Activated naive CD4-positive, alpha-beta T cell (primary cell): ENCODE data around the gene MAN1C1.
A peak's percentile ranks its signal among the peaks of the same experiment; 100 is the strongest.
"Not testable (repeated sequence)": the region's sequence is repeated elsewhere in the genome, so short reads cannot be mapped to it uniquely, and the experiment has no call there.

Source experiments
- DNase-seq, 4 experiments: peaks; one replicate each; lab custom pipeline; 2025; lab: John Stamatoyannopoulos, UW

The MAN1C1 gene

GRCh38 chr1:25634896-25635295 lies 18.3 kb downstream of the MAN1C1 start:
- no peak for DNase-seq

DNA sequence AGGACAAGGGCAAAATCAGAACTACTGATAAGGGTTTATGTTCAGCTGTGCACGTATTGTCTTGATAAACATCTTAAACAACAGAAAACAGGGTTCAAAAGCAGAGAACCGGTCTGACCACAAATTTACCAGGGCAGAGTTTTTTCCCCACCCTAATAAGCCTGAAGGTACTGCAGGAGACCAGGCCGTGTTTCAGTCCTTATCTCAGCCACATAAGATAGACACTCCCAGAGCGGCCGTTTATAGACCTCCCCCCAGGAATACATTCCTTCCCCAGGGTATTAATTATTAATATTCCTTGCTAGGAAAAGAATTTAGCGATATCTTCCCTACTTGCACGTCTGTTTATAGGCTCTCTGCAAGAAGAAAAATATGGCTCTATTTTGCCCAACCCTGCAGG lies 19.6 kb downstream of the MAN1C1 start:
- not testable (repeated sequence) for DNase-seq

DNA sequence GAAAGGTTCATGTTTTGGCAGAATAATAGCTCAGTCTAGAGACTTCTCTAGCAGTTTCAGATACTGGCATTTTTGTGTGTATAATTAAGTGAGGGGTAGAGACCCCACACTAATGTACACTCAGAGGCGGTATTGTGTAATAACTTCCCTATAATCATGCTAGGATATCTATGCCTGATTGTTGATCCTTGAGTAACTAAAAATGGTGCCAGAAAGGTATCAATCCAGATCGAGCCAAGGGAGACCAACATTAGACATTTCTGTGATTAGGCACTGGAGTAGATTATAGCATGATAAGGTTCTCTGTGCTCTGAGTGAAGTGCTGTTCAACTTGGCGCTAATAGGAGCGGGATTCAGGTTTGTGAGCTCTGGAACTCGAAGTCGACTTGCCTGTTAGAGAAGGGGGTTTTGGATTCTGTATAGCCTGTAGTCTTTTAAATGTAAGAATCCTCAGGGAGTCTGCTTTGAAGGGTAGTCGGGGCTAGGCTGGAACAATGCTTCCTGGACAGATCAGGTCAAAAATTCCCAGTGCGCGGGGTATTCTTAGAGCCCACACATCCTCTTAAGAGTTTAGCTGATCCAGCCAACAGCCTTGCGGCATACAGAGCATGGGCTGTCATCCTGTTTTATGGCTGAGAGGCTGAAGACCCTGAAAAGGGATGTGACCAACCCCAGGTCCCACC lies 24.2 kb downstream of the MAN1C1 start:
- no peak for DNase-seq

GRCh38 chr1:25641329-25641725 lies 24.7 kb downstream of the MAN1C1 start:
- DNase-seq = no peak

- DNase-seq = no peak
Measured at GRCh38 chr1:25641931-25642573, 25.5 kb downstream of the MAN1C1 start.

DNA sequence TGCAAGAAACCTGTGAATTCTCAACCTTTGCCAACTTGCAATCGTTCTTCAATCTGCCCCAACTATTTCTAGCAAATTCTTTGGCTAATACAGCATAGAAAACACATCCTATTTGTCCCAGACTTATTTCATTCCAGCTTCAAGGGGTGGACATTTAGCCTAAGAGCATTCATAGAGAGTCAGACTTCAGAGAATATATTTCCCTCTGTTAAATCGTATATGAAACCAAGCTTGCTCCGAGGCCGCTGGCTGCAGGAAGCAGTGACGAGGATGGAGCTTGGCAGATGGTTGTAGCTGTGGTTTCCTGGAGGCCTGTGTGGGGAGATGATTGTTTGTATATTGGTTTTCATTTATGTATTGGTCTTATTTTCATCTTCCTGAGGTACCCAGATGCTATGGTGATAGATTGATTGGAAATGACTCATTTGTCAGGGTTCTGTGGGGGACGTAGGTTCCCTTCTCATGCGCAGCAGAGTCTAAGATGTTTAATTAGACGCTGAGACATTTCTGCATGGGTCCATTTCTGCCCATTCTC lies 26.1 kb downstream of the MAN1C1 start:
- DNase-seq = peak in 2 of 4 experiments; percentile 35 to 54

- no peak for DNase-seq
Measured at GRCh38 chr1:25643929-25644328, 27.3 kb downstream of the MAN1C1 start.

DNA sequence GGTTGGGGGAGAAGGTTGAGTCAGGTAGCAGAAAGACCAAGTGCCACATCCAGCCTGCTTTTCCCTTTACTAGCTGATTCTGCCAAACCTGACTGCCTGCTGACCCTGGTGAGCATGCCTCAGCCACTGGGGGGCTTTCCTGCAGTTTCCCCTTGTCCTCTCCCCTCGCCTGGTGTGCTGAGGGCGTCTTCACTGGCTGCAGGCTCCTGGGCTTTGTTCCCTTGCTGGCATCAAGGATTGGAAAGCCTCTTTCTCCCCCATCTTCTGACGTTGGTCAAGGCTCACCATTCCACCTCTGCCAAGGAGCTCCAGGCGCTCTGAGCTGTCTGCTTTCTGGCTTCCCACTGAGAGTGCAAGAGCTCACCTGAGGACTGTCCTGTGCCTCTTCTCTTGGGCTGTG lies 28.4 kb downstream of the MAN1C1 start:
- DNase-seq = no peak

DNA sequence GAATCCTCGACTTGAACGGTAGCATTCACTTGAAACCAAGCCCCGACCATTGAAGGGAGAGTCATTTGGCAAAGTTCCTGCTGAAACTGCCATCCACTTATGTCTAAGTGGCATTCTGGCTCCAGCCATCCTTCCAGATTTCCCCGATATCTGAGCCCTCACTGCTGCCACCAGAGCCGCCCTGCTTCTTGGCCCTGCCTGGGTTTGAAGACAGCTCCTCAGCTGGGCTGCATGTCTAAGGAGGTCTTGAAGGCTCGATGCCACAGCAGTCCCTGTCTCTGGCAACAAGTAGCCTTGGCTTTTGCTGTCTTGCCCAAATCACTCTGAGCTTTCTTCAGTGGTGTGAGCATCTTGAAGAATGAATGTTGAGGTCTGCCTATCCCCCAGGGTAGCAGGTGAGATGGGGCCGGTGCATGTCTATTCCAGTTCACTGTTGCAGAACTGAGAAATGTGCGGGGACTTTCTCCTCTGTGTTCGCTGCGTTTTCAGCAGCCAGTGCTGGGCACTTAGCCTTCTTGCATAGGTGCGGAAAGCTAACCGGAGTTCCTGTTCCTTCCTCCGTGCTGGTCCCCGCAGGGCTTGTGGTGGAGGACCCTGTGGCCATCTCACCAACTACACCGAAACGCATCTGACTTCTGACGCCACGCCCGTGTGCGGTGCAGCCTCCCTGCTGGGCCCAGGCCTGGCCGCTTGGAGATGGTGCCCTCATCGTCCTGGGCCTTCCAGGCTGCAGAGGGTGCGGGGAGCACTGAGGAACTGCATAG lies 29.2 kb downstream of the MAN1C1 start:
- DNase-seq = no peak

DNA sequence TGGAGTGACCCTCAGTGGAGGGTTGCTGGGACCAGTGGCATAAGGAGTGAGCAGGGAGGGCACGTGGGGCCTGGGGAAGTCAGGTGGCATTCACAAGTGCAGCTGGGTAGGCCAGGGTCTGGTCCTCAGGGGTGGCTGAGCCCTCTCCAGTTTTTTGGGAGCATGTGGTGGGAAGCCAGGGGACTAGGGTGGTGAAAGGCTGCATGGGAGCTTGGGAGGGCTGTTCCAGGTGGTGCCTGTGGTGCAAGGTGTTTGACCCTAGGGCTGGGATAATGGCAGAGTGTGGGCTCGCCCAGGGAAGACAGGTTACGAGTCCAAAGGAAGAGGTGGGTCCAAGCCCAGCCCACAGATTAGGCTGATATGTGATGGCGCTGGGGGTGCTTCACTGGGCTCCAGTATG lies 30.5 kb downstream of the MAN1C1 start:
- DNase-seq = no peak

GRCh38 chr1:25647863-25648262 lies 31.3 kb downstream of the MAN1C1 start:
- DNase-seq = no peak

DNA sequence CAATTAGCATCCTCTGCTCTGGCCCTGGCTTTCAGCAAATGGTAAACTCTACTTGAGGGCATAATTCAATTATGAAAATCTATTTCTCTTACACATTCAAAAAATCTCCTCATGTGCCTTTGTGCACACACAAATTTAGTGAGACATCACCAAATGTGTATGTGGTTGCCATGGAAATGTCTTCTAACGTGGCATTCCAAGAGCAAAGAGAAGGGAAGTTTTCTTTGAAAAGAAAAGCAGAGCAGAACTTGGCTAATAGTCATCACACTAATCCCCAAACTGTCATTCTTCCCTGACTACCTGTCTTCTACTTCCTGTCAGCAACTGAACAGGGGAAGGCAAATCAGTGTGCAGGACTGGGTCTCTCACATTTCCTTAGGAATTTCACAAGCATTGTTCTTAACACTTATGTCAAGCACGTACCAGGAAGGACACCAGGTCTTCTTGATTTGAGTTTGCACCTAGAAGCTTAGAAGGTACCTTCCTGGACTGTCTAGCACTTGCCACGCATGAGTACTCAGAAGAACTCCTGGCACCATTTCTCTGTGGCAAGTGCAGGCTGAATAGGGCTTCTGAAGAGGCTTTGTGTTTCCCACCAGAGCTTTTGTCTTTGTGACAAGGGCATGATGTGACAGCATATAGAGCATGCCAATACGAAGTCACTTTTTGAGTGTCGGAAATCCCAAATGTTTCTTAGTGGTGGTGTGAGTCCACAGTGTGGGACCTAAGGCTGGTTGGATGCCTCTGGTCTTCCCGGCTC lies 32.3 kb downstream of the MAN1C1 start:
- no peak for DNase-seq

GRCh38 chr1:25649505-25650288 lies 33.1 kb downstream of the MAN1C1 start:
- DNase-seq = no peak

- DNase-seq = no peak
Measured at GRCh38 chr1:25650289-25650576, 33.6 kb downstream of the MAN1C1 start.

- no peak for DNase-seq
Measured at GRCh38 chr1:25651036-25651640, 34.5 kb downstream of the MAN1C1 start.

- DNase-seq = no peak
Measured at GRCh38 chr1:25651824-25652741, 35.5 kb downstream of the MAN1C1 start.

- DNase-seq = no peak
Measured at GRCh38 chr1:25653558-25653957, 37.0 kb downstream of the MAN1C1 start.

- DNase-seq = no peak
Measured at GRCh38 chr1:25654109-25654660, 37.6 kb downstream of the MAN1C1 start.

- DNase-seq = peak in 1 of 4 experiments; percentile 21
Measured at GRCh38 chr1:25657121-25657882, 40.7 kb downstream of the MAN1C1 start.
